ENCODE data around the gene PRKN. TPM values are rescaled to one million over a fixed set of nuclear protein-coding genes. Genes with fewer than 3 reads are reported as not detected.
"Not testable (repeated sequence)": the region's sequence is repeated elsewhere in the genome, so short reads cannot be mapped to it uniquely, and the experiment has no call there.

The PRKN gene
- total RNA-seq, 2 experiments from 2014 or later, result 0.63 TPM; not detected in 1

- no peaks in the 10 kb centered on the region for H3K36me3 Mint-ChIP-seq (ENCODE audit: low read depth)
- no peaks in the 10 kb centered on the region for H3K9me3 Mint-ChIP-seq (ENCODE audit: insufficient read depth)
- DNase-seq (no peak), ATAC-seq (no peak)
- H3K4me1 Mint-ChIP-seq (ENCODE audit: low read depth), result no peaks in the 10 kb centered on the region
- ChIA-PET POLR2A (no interaction called here), CTCF (no interaction called here)
- no peaks in the 10 kb centered on the region for H3K27me3 Mint-ChIP-seq (ENCODE audit: low read depth)
- H3K27ac Mint-ChIP-seq, result no peak overlapping the region
- no peak overlapping the region for H3K4me3 Mint-ChIP-seq
Measured at GRCh38 chr6:162543221-162543620, 184.3 kb downstream of the PRKN start.

- no peaks in the 10 kb centered on the region for H3K27me3 Mint-ChIP-seq (ENCODE audit: low read depth)
- CTCF ChIA-PET, result no interaction called here
- H3K4me3 Mint-ChIP-seq, result no peak overlapping the region
- H3K4me1 Mint-ChIP-seq (ENCODE audit: low read depth), result no peaks in the 10 kb centered on the region
- DNase-seq (no peak), ATAC-seq (no peak)
- no peak overlapping the region for H3K27ac Mint-ChIP-seq
- POLR2A ChIA-PET, result no interaction called here
- H3K9me3 Mint-ChIP-seq (ENCODE audit: insufficient read depth), result no peaks in the 10 kb centered on the region
- no peaks in the 10 kb centered on the region for H3K36me3 Mint-ChIP-seq (ENCODE audit: low read depth)
Measured at GRCh38 chr6:162541019-162541601, 186.5 kb downstream of the PRKN start.

- Mint-ChIP-seq H3K27me3 (ENCODE audit: low read depth) (no peaks in the 10 kb centered on the region), H3K4me3 (no peak overlapping the region), H3K9me3 (ENCODE audit: insufficient read depth) (no peaks in the 10 kb centered on the region), H3K27ac (no peak overlapping the region), H3K36me3 (ENCODE audit: low read depth) (no peaks in the 10 kb centered on the region), H3K4me1 (ENCODE audit: low read depth) (no peaks in the 10 kb centered on the region)
- ATAC-seq (no peak), DNase-seq (no peak)
- CTCF ChIA-PET, result no interaction called here
- POLR2A ChIA-PET, result no interaction called here
Measured at GRCh38 chr6:162539321-162539720, 188.2 kb downstream of the PRKN start.

GRCh38 chr6:162538643-162539064 is 188.9 kb downstream of the PRKN start:
- Mint-ChIP-seq H3K4me3 (no peak overlapping the region), H3K27ac (no peak overlapping the region), H3K36me3 (ENCODE audit: low read depth) (no peaks in the 10 kb centered on the region), H3K4me1 (ENCODE audit: low read depth) (no peaks in the 10 kb centered on the region), H3K27me3 (ENCODE audit: low read depth) (no peaks in the 10 kb centered on the region), H3K9me3 (ENCODE audit: insufficient read depth) (no peaks in the 10 kb centered on the region)
- CTCF ChIA-PET, result no interaction called here
- POLR2A ChIA-PET, result no interaction called here
- ATAC-seq (no peak), DNase-seq (no peak)

- DNase-seq, result no peak
- H3K9me3 Mint-ChIP-seq (ENCODE audit: insufficient read depth), result no peaks in the 10 kb centered on the region
- H3K27me3 Mint-ChIP-seq (ENCODE audit: low read depth), result no peaks in the 10 kb centered on the region
- no peak overlapping the region for H3K4me3 Mint-ChIP-seq
- ChIA-PET POLR2A (no interaction called here), CTCF (no interaction called here)
- ATAC-seq, result no peak
- H3K36me3 Mint-ChIP-seq (ENCODE audit: low read depth), result no peaks in the 10 kb centered on the region
- H3K4me1 Mint-ChIP-seq (ENCODE audit: low read depth), result no peaks in the 10 kb centered on the region
- no peak overlapping the region for H3K27ac Mint-ChIP-seq
Measured at GRCh38 chr6:162533009-162533400, 194.6 kb downstream of the PRKN start.

GRCh38 chr6:162532283-162533008 is 195.1 kb downstream of the PRKN start:
- CTCF ChIA-PET, result no interaction called here
- POLR2A ChIA-PET, result no interaction called here

GRCh38 chr6:162531391-162531790 is 196.2 kb downstream of the PRKN start:
- H3K27ac Mint-ChIP-seq, H3K4me3 Mint-ChIP-seq, POLR2A ChIA-PET: not testable (repeated sequence)

More at GRCh38 chr6:162532283-162533008, 195.1 kb downstream of the PRKN start:
- Mint-ChIP-seq H3K27ac (no peak overlapping the region), H3K4me1 (ENCODE audit: low read depth) (no peaks in the 10 kb centered on the region), H3K27me3 (ENCODE audit: low read depth) (no peaks in the 10 kb centered on the region), H3K4me3 (no peak overlapping the region), H3K9me3 (ENCODE audit: insufficient read depth) (no peaks in the 10 kb centered on the region), H3K36me3 (ENCODE audit: low read depth) (no peaks in the 10 kb centered on the region)
- DNase-seq, result no peak
- ATAC-seq, result no peak

GRCh38 chr6:162528538-162528937 is 199.0 kb downstream of the PRKN start:
- ChIA-PET POLR2A (no interaction called here), CTCF (no interaction called here)
- Mint-ChIP-seq H3K27ac (no peak overlapping the region), H3K4me1 (ENCODE audit: low read depth) (no peaks in the 10 kb centered on the region), H3K4me3 (no peak overlapping the region), H3K36me3 (ENCODE audit: low read depth) (no peaks in the 10 kb centered on the region), H3K9me3 (ENCODE audit: insufficient read depth) (no peaks in the 10 kb centered on the region), H3K27me3 (ENCODE audit: low read depth) (no peaks in the 10 kb centered on the region)
- no peak for ATAC-seq
- DNase-seq, result no peak

More at GRCh38 chr6:162531391-162531790, 196.2 kb downstream of the PRKN start:
- H3K36me3 Mint-ChIP-seq (ENCODE audit: low read depth); H3K27me3 Mint-ChIP-seq (ENCODE audit: low read depth); H3K4me1 Mint-ChIP-seq (ENCODE audit: low read depth); H3K9me3 Mint-ChIP-seq (ENCODE audit: insufficient read depth); CTCF ChIA-PET; DNase-seq; ATAC-seq: not testable (repeated sequence)

- no peak overlapping the region for H3K4me3 Mint-ChIP-seq
- ChIA-PET POLR2A (no interaction called here), CTCF (no interaction called here)
- H3K27me3 Mint-ChIP-seq (ENCODE audit: low read depth), result no peaks in the 10 kb centered on the region
- H3K9me3 Mint-ChIP-seq (ENCODE audit: insufficient read depth), result no peaks in the 10 kb centered on the region
- H3K27ac Mint-ChIP-seq, result no peak overlapping the region
- H3K4me1 Mint-ChIP-seq (ENCODE audit: low read depth), result no peaks in the 10 kb centered on the region
- no peaks in the 10 kb centered on the region for H3K36me3 Mint-ChIP-seq (ENCODE audit: low read depth)
- ATAC-seq (no peak), DNase-seq (no peak)
Measured at GRCh38 chr6:162526960-162527359, 200.6 kb downstream of the PRKN start.

- Mint-ChIP-seq H3K36me3 (ENCODE audit: low read depth) (no peaks in the 10 kb centered on the region), H3K9me3 (ENCODE audit: insufficient read depth) (no peaks in the 10 kb centered on the region), H3K27me3 (ENCODE audit: low read depth) (no peaks in the 10 kb centered on the region), H3K4me3 (no peak overlapping the region), H3K4me1 (ENCODE audit: low read depth) (no peaks in the 10 kb centered on the region), H3K27ac (no peak overlapping the region)
- no peak for ATAC-seq
- ChIA-PET POLR2A (no interaction called here), CTCF (no interaction called here)
- DNase-seq, result no peak
Measured at GRCh38 chr6:162525181-162525580, 202.4 kb downstream of the PRKN start.

- ATAC-seq (no peak), DNase-seq (no peak)
- ChIA-PET POLR2A (no interaction called here), CTCF (no interaction called here)
- no peaks in the 10 kb centered on the region for H3K9me3 Mint-ChIP-seq (ENCODE audit: insufficient read depth)
- H3K4me3 Mint-ChIP-seq, result no peak overlapping the region
- no peaks in the 10 kb centered on the region for H3K36me3 Mint-ChIP-seq (ENCODE audit: low read depth)
- no peaks in the 10 kb centered on the region for H3K27me3 Mint-ChIP-seq (ENCODE audit: low read depth)
- H3K27ac Mint-ChIP-seq, result no peak overlapping the region
- H3K4me1 Mint-ChIP-seq (ENCODE audit: low read depth), result no peaks in the 10 kb centered on the region
Measured at GRCh38 chr6:162512744-162513143, 214.8 kb downstream of the PRKN start.

- no peak for ATAC-seq
- H3K36me3 Mint-ChIP-seq (ENCODE audit: low read depth), result no peaks in the 10 kb centered on the region
- POLR2A ChIA-PET, result no interaction called here
Measured at GRCh38 chr6:162497389-162497788, 230.2 kb downstream of the PRKN start.

GRCh38 chr6:162493917-162494316 is 233.6 kb downstream of the PRKN start:
- ATAC-seq, result no peak
- no peaks in the 10 kb centered on the region for H3K27me3 Mint-ChIP-seq (ENCODE audit: low read depth)
- no peaks in the 10 kb centered on the region for H3K4me1 Mint-ChIP-seq (ENCODE audit: low read depth)
- H3K4me3 Mint-ChIP-seq, result no peak overlapping the region
- no peak overlapping the region for H3K27ac Mint-ChIP-seq
- ChIA-PET CTCF (no interaction called here), POLR2A (no interaction called here)
- DNase-seq, result no peak
- H3K9me3 Mint-ChIP-seq (ENCODE audit: insufficient read depth), result peaks cover 4% of the 10 kb centered on the region
- H3K36me3 Mint-ChIP-seq (ENCODE audit: low read depth), result no peaks in the 10 kb centered on the region

More at GRCh38 chr6:162497389-162497788, 230.2 kb downstream of the PRKN start:
- H3K9me3 Mint-ChIP-seq (ENCODE audit: insufficient read depth), result no peaks in the 10 kb centered on the region
- H3K27ac Mint-ChIP-seq, result no peak overlapping the region
- CTCF ChIA-PET, result no interaction called here
- no peaks in the 10 kb centered on the region for H3K27me3 Mint-ChIP-seq (ENCODE audit: low read depth)
- no peaks in the 10 kb centered on the region for H3K4me1 Mint-ChIP-seq (ENCODE audit: low read depth)
- H3K4me3 Mint-ChIP-seq, result no peak overlapping the region
- no peak for DNase-seq

Measured in activated CD8-positive, alpha-beta T cell treated with anti-CD3 and anti-CD28 coated beads, Interleukin-2, amount 10 ng/mL, durations not matched to agents 7 days and 5 days (primary cell).